8988T (cell line): ENCODE results near the gene NPSR1.
"Not testable (repeated sequence)": the region's sequence is repeated elsewhere in the genome, so short reads cannot be mapped to it uniquely, and the experiment has no call there.

Experiments
- DNase-seq: peaks from one replicate; pipeline ENCODE4 v3.0.0; 2011

NPSR1 gene

DNA sequence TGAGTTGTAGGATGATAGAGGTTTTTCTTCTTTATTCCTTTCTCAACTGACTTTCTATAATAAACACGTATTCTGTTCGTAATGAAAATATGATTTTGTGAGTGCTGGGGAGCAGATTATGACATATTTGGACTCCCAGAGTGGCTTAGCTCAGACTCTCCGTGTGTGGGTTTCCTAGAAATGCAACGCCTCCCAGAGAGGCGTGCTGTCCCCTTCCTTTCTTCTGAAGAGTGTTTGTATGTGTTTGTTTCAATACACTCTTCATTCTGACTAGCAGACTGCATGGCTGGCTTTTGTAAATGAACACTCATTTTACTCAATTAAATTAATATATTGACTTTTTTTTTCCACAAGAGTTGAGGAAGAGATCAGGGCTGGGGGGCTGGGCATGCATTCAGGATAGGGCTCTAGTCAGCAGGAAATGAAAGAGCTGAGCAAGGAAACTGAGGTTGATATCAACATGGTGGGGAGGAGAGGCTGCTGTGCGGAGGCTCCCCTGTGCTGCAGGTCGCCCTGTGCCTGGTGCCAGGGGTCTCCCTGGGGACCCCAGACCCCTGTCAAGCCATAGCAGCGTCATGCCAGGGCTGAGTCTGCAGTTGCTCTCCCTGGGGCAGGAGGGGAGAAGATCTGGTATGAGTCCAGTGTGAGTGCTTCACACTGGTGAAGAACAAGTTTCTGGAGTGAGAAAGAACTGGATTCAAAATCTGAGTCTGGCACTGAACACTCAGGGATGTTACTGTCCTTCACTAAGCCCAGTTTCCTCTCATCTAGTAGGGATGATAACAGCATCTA is 221.1 kb downstream of the NPSR1 start:
- DNase-seq = not testable (repeated sequence)

DNA sequence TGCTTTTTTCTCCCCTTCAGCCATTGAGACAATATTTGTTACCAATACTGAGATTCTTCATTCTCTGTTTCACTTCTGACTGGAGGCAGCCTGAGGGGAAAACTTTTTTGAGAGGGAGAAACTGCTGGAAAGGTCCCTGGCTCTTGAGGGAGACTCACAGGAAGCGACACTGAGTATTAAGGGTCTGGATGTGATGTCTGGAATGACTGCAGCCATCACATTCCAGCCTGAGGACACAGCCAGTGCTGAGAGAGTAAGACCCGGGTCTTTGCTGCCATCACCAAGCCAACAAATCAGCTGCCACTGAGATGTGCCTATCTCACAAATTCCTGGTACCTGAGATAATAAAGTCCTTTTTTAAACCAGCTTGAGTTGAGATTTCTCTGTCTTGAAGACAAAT is 221.9 kb downstream of the NPSR1 start:
- no peak for DNase-seq

DNA sequence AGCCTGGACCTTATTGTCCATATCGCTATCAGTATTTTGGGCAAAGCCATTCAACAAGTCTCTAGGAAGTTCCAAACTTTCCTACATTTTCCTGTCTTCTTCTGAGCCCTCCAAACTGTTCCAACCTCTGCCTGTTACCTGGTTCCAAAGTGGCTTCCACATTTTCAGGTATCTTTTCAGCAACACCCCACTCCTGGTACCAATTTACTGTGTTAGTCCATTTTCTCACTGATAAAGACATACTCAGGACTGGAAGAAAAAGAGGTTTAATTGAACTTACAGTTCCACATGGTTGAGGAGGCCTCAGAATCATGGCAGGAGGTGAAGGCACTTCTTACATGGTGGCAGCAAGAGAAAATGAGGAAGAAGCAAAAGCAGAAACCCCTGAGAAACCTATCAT is 225.8 kb downstream of the NPSR1 start:
- DNase-seq = not testable (repeated sequence)

DNA sequence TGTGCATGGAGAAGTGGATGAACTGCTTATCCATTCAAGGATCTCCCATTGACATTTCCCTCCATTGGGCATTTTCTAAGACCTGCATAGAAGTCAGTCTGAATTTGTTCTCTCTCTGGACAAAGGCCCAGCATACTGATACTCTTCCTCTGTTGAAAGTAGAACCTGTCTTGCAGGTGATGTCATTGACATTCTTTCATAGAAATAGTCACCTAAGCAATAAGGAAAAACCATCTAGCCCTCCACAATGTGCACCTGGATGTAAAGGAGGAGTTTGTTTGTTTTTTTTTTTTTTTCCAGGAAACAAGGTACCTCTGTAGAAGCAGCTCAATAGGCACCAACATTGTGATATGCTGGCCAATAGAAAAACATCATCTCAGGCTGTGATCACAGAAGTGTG is 228.8 kb downstream of the NPSR1 start:
- no peak for DNase-seq

DNA sequence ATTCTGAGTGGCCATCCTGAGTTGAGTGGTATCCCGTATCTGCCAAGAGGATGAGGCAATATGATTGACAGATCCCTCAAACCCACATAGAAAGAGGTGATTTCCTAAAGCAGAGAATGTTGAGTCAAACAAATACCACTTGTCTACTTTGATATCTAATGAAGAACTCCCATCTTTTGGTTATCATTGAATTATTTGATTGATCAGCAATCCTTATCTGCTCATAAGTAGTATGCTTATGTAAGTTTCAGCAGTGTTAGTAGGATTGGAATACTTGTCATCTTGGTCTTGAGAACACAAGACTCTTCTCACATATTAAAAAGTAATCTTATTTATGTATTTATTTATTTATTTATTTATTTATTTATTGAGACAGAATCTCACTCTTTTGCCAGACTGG is 231.9 kb downstream of the NPSR1 start:
- no peak for DNase-seq

DNA sequence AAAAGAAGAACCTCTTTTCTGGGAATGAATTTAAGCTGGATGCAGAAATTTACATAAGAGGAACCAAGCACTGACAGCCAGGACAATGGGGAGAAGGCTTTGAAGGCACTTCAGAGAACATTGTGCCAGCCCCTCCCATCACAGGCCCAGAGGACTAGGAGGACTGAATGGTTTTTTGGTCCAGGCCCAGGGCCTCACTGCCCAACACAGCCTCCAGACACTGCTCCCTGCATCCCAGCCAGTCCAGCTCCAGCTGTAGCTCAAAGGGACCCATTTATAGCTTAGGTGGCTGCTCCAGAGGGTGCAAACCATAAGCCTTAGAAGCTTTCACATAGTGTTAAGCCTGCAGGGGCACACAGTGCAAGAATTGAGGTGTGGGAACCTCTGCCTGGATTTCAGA is 237.2 kb downstream of the NPSR1 start:
- DNase-seq = no peak
